SK-N-SH treated with all-trans-retinoic acid at 6 μM for 48 hours (cell line): ENCODE measurements around the gene SLC25A23.

ENCODE experiments used
- ZC3H10 ChIP-seq: fragments of 250-450 bp; sonication (Bioruptor Pico); IDR thresholded peaks from 2 replicates; pipeline ENCODE4 v1.5.1; 2021; ENCODE audit warnings: mild to moderate bottlenecking, moderate library complexity
- ZFP3 ChIP-seq: fragments of 250-450 bp; sonication (Bioruptor Pico); IDR thresholded peaks from 2 replicates; pipeline ENCODE4 v1.5.0; 2020; ENCODE audit warnings: mild to moderate bottlenecking, moderate library complexity
- TF ChIP-seq, protein P1 (sequence below): fragments of 250-450 bp; sonication (Bioruptor Pico); IDR thresholded peaks from 2 replicates; pipeline ENCODE4 v1.8.0; 2021; ENCODE audit warnings: low read depth, mild to moderate bottlenecking, moderate library complexity, borderline replicate concordance

- TF ChIP-seq, protein P1, sequence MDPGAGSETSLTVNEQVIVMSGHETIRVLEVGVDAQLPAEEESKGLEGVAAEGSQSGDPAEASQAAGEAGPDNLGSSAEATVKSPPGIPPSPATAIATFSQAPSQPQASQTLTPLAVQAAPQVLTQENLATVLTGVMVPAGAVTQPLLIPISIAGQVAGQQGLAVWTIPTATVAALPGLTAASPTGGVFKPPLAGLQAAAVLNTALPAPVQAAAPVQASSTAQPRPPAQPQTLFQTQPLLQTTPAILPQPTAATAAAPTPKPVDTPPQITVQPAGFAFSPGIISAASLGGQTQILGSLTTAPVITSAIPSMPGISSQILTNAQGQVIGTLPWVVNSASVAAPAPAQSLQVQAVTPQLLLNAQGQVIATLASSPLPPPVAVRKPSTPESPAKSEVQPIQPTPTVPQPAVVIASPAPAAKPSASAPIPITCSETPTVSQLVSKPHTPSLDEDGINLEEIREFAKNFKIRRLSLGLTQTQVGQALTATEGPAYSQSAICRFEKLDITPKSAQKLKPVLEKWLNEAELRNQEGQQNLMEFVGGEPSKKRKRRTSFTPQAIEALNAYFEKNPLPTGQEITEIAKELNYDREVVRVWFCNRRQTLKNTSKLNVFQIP (CRISPR knock-in tag): no peak
- no peak for TF ChIP-seq ZC3H10 (CRISPR knock-in tag)
- no peak for TF ChIP-seq ZFP3 (CRISPR knock-in tag)
These were observed 66.3 kb downstream of the SLC25A23 start, which contains the start of gene GTF2F1 for GRCh38 chr19:6393074-6393982.
